Kidney (tissue), 14 donors: ENCODE data around the gene MBD3L3. TPM values are rescaled to one million over a fixed set of nuclear protein-coding genes. Genes with fewer than 3 reads are reported as not detected.

ENCODE experiments used
- DNase-seq, 5 donors: peaks; one replicate each; pipeline ENCODE4 v3.0.0-alpha.2; 2013 to 2020
- FAIRE-seq: peaks from 2 replicates; lab custom pipeline; 2012; peaks lifted over from hg19 to GRCh38; lab: Jason Lieb, UNC
- H3K27ac ChIP-seq, 2 donors: one replicate each; pipeline ENCODE4 v1.7.0; 2013; ENCODE audit warnings: low read depth in 2 of 2, low read length in 2 of 2, inconsistent platforms in 1 of 2
- H3K27me3 ChIP-seq: one replicate; pipeline ENCODE4 v1.7.1; 2013; ENCODE audit warnings: low read length, inconsistent platforms; ENCODE audit not compliant: control insufficient read depth, insufficient read depth
- H3K36me3 ChIP-seq, 3 donors: one replicate each; pipeline versions ENCODE4 v1.7.0 to v1.7.1; 2013; ENCODE audit warnings: low read length in 3 of 3, control low read depth in 1 of 3, inconsistent platforms in 1 of 3; ENCODE audit not compliant: insufficient read depth in 3 of 3, control insufficient read depth in 2 of 3
- H3K4me1 ChIP-seq, 3 donors: one replicate each; pipeline versions ENCODE4 v1.7.0 to v1.7.1; 2013; ENCODE audit warnings: low read length in 3 of 3, inconsistent platforms in 1 of 3, low read depth in 1 of 3; ENCODE audit not compliant: control insufficient read depth in 2 of 3, insufficient read depth in 2 of 3
- H3K4me3 ChIP-seq, 3 donors: one replicate each; pipeline versions ENCODE4 v1.7.0 to v1.8.1; 2013; ENCODE audit warnings: low read length in 3 of 3, control low read depth in 1 of 3, inconsistent platforms in 1 of 3
- H3K9ac ChIP-seq, 3 donors: one replicate each; pipeline versions ENCODE4 v1.7.0 to v1.7.1; 2013; ENCODE audit warnings: low read length in 3 of 3, control low read depth in 1 of 3, inconsistent platforms in 1 of 3
- H3K9me3 ChIP-seq, 3 donors: one replicate each; pipeline versions ENCODE4 v1.7.0 to v1.7.1; 2013; ENCODE audit warnings: low read length in 3 of 3, control low read depth in 1 of 3, inconsistent platforms in 1 of 3; ENCODE audit not compliant: control insufficient read depth in 2 of 3, insufficient read depth in 1 of 3
- CTCF ChIP-seq: IDR thresholded peaks from 3 replicates; pipeline ENCODE4 v1.5.1; 2012; ENCODE audit warnings: mild to moderate bottlenecking, moderate library complexity, borderline replicate concordance; ENCODE audit not compliant: insufficient read depth; ENCODE audit errors: extremely low read depth
- intact Hi-C: fragments of 100-400 bp; cut with DNase I; formaldehyde crosslinking; loops from one replicate; pipeline ENCODE4 v1.11.1; 2022
- polyA plus RNA-seq: library from polyadenylated mRNA; stranded (reverse); fragments of 350-450 nt; fragmentation: Illumina TruSeq; extraction: RNeasy Lipid Tissue Mini Kit (QIAGEN cat#74804); gene quantifications from one replicate; pipeline ENCODE4 v1.2.3, GENCODE V29; 2014; ENCODE audit warnings: low read depth, low replicate concordance; ENCODE audit not compliant: insufficient read depth
- total RNA-seq: library from RNA; stranded (reverse); fragmentation: NEBNext Ultra II Directional; extraction: Animal tissue kit (Norgen Biotek cat#: 25700); gene quantifications from one replicate; pipeline ENCODE4 v1.2.1, GENCODE V29; 2021
- donor health status: control.
- donor health status: control.
- donor health status: control.
- donor health status: control.
- donor health status: control.
- donor health status: DM: yes; HTN: yes; CAD: no.
- donor health status: Normal renal cell carcinoma (clear cell type).

MBD3L3 gene
- total and polyA plus RNA-seq, 2 donors from 2014 or later: not detected

GRCh38 chr19:7101498-7102253 is 43.2 kb upstream of the MBD3L3 start:
- DNase-seq (no peak), FAIRE-seq (no peak)
- H3K9me3 ChIP-seq: peaks cover 0 to 2% (median 0%) of the 10 kb centered on the region in 3 donors
- H3K4me1 ChIP-seq: peaks cover 0 to 6% (median 4%) of the 10 kb centered on the region in 3 donors
- TF ChIP-seq CTCF: no peak
- H3K36me3 ChIP-seq: peaks cover 0 to under 1% (median 0%) of the 10 kb centered on the region in 3 donors
- no peak overlapping the region for H3K4me3 ChIP-seq
- H3K9ac ChIP-seq: no peak overlapping the region
- H3K27me3 ChIP-seq: no peaks in the 10 kb centered on the region
- intact Hi-C loops: loop anchor here (10.0 kb wide), 1 partner anchor 243 kb away; the partner anchor contains the start of gene ARHGEF18
- H3K27ac ChIP-seq: no peak overlapping the region

- peak overlapping the region; percentile 96 to 99 for H3K27ac ChIP-seq
- H3K36me3 ChIP-seq: no peaks in the 10 kb centered on the region
- no peak for FAIRE-seq
- intact Hi-C loops: no loop called here
- H3K4me3 ChIP-seq: peak overlapping the region; percentile 64 to 84 (median 68)
- peaks cover 0 to 5% (median 0%) of the 10 kb centered on the region in 3 donors for H3K9me3 ChIP-seq
- TF ChIP-seq CTCF: no peak
- no peak for DNase-seq
- peak overlapping the region; percentile 52 to 84 (median 65) for H3K9ac ChIP-seq
- peaks cover 0 to 6% (median 2%) of the 10 kb centered on the region in 3 donors for H3K4me1 ChIP-seq
- H3K27me3 ChIP-seq: no peaks in the 10 kb centered on the region
These were observed 41.1 kb upstream of the MBD3L3 start for GRCh38 chr19:7099597-7099921.

- Histone ChIP-seq H3K36me3 (no peaks in the 10 kb centered on the region), H3K4me1 (peaks cover 0 to 6% (median 2%) of the 10 kb centered on the region in 3 donors), H3K27ac (peak overlapping the region; percentile 96 to 99), H3K27me3 (no peaks in the 10 kb centered on the region), H3K9ac (peak overlapping the region; percentile 52 to 84 (median 65)), H3K4me3 (peak overlapping the region; percentile 68 to 84 (median 78)), H3K9me3 (peaks cover 0 to 5% (median 0%) of the 10 kb centered on the region in 3 donors)
- intact Hi-C loops: no loop called here
- no peak for TF ChIP-seq CTCF
- FAIRE-seq (no peak), DNase-seq (peak; percentile 97 to 98 (median 97))
These were observed 40.5 kb upstream of the MBD3L3 start for GRCh38 chr19:7098701-7099596.
